SKM-1 treated with dmso at 0.1 percent for 144 hours (cell line): Measurements from ENCODE around the gene GJC1.
"Not testable (repeated sequence)": the region's sequence is repeated elsewhere in the genome, so short reads cannot be mapped to it uniquely, and the experiment has no call there.

ENCODE experiments used
- DNase-seq: peaks from one replicate; lab custom pipeline; 2025; ENCODE audit not compliant: unreplicated experiment; lab: John Stamatoyannopoulos, UW

Gene GJC1

GRCh38 chr17:44846206-44846605, 16.1 kb upstream of the GJC1 start:
- DNase-seq = no peak

DNA sequence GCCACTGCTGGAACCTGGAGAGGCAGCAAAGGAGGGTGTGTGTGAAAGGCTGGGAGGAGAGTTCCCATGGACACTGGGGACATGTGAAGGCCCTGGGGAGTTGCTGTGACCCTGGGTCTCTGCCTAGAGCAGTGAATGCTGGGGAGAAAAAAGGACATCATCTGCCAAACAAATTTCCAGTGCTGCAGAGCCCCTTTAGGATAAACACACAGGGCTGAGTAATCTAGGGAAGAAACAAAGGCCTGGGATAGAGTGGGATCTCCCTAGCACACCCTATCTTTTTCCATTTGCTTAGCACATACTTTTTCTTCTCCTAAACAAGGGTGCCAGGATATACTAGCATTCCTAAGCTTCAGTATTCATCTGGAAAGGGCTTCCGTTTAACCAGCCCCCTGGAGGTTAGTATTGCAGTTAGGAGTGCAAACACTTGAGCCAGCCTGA, 14.3 kb upstream of the GJC1 start:
- no peak for DNase-seq

DNA sequence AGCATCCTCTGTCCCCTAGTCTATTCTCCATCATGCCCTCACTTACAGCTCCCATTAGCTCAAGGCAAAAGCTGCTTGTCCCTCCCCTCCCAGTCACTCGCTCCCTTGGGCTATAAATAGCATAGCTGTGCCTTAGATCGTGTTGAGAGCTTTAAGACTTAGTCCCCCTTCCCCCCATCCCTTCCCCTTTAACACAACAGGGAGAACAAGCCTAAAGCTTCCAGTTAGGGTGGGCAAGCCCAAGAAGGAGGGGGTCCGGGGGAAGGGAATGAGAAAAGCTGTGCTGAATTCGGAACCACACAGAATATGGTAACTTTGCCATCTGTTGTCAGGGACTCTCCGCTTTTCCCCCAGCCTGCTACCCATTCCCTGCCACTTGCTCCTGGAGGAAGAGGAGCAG, 12.7 kb upstream of the GJC1 start:
- no peak for DNase-seq

- no peak for DNase-seq
Observed at GRCh38 chr17:44840936-44841335, 10.8 kb upstream of the GJC1 start.

- DNase-seq = no peak
Observed at GRCh38 chr17:44840274-44840673, 10.2 kb upstream of the GJC1 start.

- DNase-seq = no peak
Observed at GRCh38 chr17:44837196-44837595, 7.1 kb upstream of the GJC1 start.

DNA sequence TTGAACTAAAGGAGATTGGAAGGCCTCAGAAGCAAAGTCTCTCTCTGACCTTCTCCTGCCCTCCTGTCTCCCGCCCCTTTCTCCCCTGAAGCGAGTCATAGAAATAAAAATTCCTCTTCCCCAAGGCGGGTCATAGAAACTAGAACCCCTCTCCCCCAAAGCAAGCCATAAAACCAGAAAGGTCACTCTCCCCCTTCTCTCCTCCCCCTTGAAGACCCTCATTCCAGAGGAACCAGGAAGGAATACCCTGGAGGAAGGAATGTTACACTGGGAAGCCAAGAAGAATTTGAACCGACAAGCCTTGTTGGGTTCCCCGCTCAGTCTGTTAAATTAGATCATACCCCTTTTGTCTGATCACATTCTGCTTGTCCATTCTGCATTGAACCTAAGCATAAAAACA, 2.7 kb upstream of the GJC1 start:
- DNase-seq = no peak

GRCh38 chr17:44831371-44831770, 1.3 kb upstream of the GJC1 start:
- no peak for DNase-seq

GRCh38 chr17:44830359-44831288, 537 bp upstream of the GJC1 start:
- no peak for DNase-seq

- no peak for DNase-seq
Observed at GRCh38 chr17:44828919-44829522, 1.1 kb downstream of the GJC1 start.

- DNase-seq = no peak
Observed at GRCh38 chr17:44827863-44828262, 2.2 kb downstream of the GJC1 start.

DNA sequence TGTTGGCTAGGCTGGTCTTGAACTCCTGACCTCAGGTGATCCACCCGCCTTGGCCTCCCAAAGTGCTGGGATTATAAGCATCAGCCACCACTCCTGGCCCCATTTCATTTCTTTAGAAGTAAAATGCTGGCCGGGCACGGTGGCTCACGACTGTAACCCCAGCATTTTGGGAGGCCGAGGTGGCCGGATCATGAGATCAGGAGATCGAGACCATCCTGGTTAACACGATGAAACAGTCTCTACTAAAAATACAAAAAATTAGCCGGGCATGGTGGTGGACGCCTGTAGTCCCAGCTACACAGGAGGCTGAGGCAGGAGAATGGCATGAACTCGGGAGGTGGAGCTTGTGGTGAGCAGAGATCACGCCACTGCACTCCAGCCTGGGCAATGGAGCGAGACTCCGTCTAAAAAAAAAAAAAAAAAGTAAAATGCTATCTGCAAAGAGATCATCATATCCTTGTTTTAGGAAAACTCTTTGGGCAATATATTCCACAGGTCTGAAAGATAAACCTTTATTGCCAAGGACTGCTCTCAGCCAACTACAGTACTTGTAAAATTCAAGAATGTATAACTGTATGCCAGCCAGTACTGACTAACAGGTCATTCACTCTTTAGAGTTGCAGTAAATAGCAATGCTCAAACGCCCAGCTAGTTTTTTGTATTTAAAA, 3.8 kb downstream of the GJC1 start:
- DNase-seq = no peak

DNA sequence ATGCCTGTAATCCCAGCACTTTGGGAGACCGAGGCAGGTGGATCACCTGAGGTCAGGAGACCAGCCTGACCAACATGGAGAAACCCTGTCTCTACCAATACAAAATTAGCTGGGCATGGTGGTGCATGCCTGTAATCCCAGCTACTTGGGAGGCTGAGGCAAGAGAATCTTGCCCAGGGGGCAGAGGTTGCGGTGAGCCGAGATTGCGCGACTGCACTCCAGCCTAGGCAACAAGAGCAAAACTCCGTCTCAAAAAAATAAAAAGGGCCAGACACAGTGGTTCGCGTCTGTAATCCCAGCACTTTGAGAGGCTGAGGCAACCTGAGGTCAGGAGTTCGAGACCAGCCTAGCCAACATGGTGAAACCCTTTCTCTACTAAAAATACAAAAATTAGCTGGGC, 4.9 kb downstream of the GJC1 start:
- not testable (repeated sequence) for DNase-seq

DNA sequence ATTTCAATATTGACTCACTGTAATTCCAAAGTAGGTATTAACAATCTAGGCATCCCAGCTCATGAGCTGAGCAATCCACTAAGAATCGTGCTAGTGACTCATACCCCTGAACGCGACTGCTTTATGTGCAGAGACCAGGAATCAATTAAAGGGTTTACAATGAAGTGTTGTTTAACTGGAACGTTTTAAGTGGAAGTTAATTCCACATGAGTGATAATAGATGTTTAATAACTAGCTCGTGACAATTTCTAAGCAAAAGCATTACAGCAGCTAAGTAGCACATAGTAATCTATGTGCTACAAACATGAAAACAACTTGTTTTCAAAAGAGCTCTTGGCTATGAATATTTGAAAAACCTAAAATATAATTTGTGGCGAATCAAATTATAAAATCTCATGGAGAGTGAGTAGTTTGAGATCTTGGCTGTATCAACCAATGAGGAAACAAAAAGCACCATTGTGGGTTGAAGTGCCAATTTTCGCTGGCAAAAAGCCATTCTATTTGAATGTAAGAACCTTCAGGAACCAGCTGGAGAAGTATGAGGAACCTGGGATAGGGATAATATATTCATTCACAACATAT, 9.4 kb downstream of the GJC1 start:
- DNase-seq = no peak

- DNase-seq = not testable (repeated sequence)
Observed at GRCh38 chr17:44818508-44818907, 11.6 kb downstream of the GJC1 start.

GRCh38 chr17:44812263-44812662, 17.8 kb downstream of the GJC1 start:
- DNase-seq = no peak

DNA sequence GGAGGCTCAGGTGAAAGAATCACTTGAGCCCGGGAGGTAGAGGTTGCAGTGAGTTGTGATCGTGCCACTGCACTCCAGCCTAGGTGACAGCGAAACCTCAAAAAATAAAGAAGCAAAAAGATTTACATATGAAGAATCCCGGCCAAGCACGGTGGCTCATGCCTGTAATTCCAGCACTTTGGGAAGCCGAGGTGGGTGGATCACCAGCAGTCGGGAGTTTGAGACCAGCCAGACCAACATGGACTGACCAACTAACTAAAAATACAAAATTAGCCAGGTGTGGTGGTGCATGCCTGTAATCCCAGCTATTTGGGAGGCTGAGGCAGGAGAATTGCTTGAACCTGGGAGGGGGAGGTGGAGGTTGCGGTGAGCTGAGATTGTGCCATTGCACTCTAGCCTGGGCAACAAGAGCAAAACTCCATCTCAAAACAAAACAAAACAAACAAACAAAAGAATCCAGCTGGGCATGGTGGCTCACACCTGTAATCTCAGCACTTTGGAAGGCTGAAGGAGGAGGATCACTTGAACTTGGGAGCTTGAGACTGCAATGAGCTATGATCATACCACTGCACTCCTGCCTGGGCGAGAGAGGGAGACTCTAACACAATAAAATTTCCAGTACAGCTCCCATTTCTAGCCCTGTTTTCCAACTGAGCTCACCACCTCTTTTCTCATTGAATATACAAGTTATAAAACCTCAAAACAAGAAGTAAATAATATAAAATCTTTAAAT, 21.3 kb downstream of the GJC1 start:
- DNase-seq = not testable (repeated sequence)

DNA sequence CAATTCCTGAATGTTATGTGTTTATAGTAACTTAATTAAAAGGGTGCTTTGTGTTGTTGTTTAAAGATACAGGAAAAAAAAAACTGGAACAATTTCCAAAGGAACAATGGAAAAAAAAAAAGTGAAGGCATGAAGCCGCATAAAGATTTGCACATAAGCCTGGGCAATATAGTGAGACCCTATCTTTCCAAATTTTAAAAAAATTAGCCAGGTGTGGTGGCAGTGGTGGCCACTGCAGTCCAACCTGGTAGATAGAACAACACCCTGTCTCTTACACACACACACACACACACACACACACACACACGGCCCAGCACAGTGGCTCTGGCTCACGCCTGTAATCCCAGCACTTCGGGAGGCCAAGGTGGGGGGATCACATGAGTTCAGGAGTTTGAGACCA, 21.9 kb downstream of the GJC1 start:
- DNase-seq = no peak

DNA sequence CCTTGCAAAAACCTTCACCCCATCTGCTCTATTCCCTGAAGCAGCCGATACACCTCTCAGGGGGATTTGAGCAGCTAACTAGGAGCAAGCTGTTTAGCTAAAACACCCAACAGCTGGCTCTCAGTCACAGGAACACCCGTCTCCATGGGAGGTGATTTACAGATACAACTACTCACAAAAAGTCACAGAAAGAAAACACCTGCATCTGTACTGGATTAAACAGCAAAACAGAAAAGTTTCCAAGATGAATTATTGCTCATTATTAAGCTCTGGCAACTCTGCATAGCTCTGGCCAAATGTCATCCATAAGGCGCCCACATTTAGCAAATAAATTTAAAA, 22.3 kb downstream of the GJC1 start:
- DNase-seq = no peak

DNA sequence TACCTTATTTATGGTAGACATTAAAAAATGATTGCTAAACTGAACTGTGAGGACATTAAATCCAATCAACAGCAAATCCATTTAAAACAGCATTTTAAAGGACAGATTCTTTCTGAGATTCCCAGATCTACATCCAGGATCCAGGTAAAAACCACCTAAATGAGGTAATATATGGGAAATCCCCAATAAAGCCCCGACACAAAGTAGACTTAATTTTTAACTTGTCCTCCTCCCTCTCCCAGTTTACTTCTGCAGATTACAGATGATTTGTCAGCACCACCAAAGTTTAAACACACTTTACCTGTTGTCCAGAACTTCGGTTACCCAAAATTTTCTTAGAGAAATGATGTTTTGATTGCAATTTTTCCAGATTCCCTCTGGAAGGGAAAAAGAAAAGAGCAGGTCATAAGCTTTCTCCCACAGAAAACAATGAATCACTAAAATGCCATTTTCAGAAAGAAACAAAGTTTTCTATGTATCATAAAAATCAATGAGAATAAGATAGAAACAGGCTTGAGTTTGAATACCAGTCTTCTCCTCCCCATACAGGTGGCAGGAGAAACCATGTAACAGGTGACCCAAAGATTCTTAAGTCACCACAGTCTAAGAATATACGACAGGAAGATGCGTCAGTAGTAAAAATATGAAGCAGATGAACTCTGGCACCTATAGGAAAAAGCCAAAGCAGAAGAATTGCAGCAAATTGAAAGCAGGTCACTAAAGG, 22.8 kb downstream of the GJC1 start:
- DNase-seq = no peak
